Retinal pigment epithelial cell (primary cell): ENCODE measurements around the gene C11orf24.

Source experiments
- DNase-seq: peaks from one replicate; pipeline ENCODE4 v3.0.0-alpha.2; 2010; ENCODE audit warnings: low read depth
- H3K4me3 ChIP-seq: 2 replicates; pipeline ENCODE4 v1.5.1; 2011; ENCODE audit warnings: mild to moderate bottlenecking, low read length, control low read depth, moderate library complexity
- CTCF ChIP-seq: conservative IDR thresholded peaks from 2 replicates; pipeline ENCODE4 v1.5.1; 2011; ENCODE audit warnings: low read depth, low read length, control low read depth, inconsistent platforms

C11orf24 gene

GRCh38 chr11:68262544-68262827 lies 9.3 kb downstream of the C11orf24 start:
- no peak overlapping the region for H3K4me3 ChIP-seq
- TF ChIP-seq CTCF: no peak
- DNase-seq: no peak

GRCh38 chr11:68261749-68262543 lies 9.8 kb downstream of the C11orf24 start:
- no peak for DNase-seq
- no peak overlapping the region for H3K4me3 ChIP-seq
- no peak for TF ChIP-seq CTCF

GRCh38 chr11:68261006-68261405 lies 10.8 kb downstream of the C11orf24 start:
- no peak for DNase-seq
- no peak for TF ChIP-seq CTCF
- no peak overlapping the region for H3K4me3 ChIP-seq

GRCh38 chr11:68260484-68260883 lies 11.3 kb downstream of the C11orf24 start:
- TF ChIP-seq CTCF: no peak
- no peak overlapping the region for H3K4me3 ChIP-seq
- DNase-seq: no peak

- no peak overlapping the region for H3K4me3 ChIP-seq
- DNase-seq: no peak
- no peak for TF ChIP-seq CTCF
Observed at GRCh38 chr11:68259122-68259959, 12.4 kb downstream of the C11orf24 start.

- no peak for TF ChIP-seq CTCF
Observed at GRCh38 chr11:68258363-68258765, 13.4 kb downstream of the C11orf24 start.

More at GRCh38 chr11:68258363-68258765, 13.4 kb downstream of the C11orf24 start:
- DNase-seq: no peak
- H3K4me3 ChIP-seq: no peak overlapping the region
